ENCODE data around the gene AFG1L.

GRCh38 chr6:108476847-108477430 is 182.1 kb downstream of the AFG1L start:
- TF ChIP-seq CTCF (IDR thresholded peaks at IDR 0.05; ENCODE audit: insufficient read depth, low read length), result no peak
- no peak for TF ChIP-seq POLR2AphosphoS5 (IDR thresholded peaks at IDR 0.05; ENCODE audit: low read depth)
- no peak for TF ChIP-seq GABPA (IDR thresholded peaks at IDR 0.05; ENCODE audit: low read depth)
- TF ChIP-seq REST (IDR thresholded peaks at IDR 0.05; ENCODE audit: insufficient replicate concordance, low read depth), result no peak
- no peak for TF ChIP-seq SPI1 (IDR thresholded peaks at IDR 0.05; ENCODE audit: borderline replicate concordance, low read depth)

All from HL-60 (cell line).